SH-SY5Y (cell line): Measurements from ENCODE around the gene HUWE1.

Source experiments
- GATA2 ChIP-seq: IDR thresholded peaks from 2 replicates; pipeline ENCODE4 v1.6.1; 2011; ENCODE audit warnings: mild to moderate bottlenecking, low read depth, low read length
- GATA3 ChIP-seq: IDR thresholded peaks from 2 replicates; pipeline ENCODE4 v1.6.1; 2011; ENCODE audit warnings: low read depth, mild to moderate bottlenecking, low read length, moderate library complexity

Gene HUWE1, protein sequence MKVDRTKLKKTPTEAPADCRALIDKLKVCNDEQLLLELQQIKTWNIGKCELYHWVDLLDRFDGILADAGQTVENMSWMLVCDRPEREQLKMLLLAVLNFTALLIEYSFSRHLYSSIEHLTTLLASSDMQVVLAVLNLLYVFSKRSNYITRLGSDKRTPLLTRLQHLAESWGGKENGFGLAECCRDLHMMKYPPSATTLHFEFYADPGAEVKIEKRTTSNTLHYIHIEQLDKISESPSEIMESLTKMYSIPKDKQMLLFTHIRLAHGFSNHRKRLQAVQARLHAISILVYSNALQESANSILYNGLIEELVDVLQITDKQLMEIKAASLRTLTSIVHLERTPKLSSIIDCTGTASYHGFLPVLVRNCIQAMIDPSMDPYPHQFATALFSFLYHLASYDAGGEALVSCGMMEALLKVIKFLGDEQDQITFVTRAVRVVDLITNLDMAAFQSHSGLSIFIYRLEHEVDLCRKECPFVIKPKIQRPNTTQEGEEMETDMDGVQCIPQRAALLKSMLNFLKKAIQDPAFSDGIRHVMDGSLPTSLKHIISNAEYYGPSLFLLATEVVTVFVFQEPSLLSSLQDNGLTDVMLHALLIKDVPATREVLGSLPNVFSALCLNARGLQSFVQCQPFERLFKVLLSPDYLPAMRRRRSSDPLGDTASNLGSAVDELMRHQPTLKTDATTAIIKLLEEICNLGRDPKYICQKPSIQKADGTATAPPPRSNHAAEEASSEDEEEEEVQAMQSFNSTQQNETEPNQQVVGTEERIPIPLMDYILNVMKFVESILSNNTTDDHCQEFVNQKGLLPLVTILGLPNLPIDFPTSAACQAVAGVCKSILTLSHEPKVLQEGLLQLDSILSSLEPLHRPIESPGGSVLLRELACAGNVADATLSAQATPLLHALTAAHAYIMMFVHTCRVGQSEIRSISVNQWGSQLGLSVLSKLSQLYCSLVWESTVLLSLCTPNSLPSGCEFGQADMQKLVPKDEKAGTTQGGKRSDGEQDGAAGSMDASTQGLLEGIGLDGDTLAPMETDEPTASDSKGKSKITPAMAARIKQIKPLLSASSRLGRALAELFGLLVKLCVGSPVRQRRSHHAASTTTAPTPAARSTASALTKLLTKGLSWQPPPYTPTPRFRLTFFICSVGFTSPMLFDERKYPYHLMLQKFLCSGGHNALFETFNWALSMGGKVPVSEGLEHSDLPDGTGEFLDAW (N-terminal part only)

DNA sequence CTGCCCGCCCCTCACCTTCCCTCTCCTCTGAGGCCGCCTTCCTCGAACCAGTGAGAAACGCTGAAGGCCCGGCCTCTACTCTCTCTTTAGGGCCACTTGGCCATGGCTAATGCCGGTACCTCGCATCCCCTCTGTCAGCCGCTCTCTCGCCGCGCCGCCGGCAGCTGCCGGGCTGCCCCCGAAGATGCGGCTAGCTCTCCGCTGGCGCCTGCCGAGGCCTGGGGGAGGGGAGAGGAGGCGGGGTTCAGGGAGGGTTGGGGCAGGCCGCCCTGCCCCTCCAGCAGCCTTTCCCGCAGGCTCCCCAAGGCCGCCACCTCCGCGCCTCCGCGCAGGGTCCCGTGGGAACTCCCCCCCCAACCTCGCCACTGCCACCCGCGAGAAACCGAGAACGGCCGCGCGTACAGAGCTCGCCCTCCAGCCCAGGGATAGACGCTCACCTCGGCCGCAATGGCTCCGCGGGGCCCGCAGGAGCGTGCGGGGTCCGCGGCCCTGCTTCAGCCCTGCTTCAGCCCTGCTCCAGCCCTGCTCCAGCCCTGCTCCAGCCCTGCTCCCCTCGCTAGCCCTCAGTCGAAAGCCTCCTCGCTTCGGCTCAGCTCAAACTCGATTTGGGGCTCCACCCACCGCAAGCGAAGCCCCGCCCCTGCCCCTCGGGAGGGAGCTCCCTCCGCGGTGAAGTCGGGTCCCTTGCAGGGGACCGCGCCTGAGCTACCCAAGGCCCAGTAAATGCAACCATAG is at the start of gene HUWE1:
Gene HUWE1, minus strand, starts transcription at position 569 of the 735 bp plus-strand sequence. CDS start 32,612 bp downstream, outside the sequence.
- TF ChIP-seq GATA3 (no peak), GATA2 (no peak)

DNA sequence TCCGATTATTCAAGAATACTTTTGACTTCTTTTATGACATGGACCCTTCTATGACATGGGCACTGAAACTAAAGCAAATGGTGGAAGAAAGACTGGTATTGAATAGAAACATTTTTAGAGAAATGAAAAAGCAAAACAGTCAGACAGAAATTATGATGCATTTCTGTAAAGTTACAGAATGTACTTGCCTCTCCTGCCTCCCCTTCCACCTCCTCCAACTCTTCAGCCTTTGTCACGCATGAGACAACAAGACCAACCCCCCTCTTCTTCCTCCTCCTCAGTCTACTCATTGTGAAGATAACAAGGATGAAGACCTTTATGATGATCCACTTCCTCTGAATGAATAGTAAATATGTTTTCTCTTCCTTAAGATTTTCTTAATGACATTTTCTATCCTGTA is 46.3 kb upstream of the HUWE1 start:
- no peak for TF ChIP-seq GATA2
- TF ChIP-seq GATA3 = no peak

DNA sequence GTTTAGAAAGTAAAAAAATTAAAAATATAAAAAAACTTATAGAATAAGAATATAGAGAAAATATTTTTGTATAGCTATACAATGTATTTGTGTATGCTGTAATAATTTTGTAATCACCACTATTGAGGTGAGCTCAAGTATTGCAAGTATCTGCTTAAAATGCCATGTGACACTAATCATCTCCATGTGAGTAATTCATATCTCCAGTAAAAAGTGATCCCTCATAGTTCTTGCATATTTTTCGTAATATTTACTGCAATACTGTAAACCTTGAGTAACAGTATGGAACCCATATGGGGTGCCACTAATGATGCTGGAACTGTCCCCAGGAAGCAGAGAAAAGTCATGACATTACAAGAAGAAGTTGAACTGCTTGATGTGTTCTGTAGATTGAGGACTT is 43.2 kb upstream of the HUWE1 start:
- TF ChIP-seq GATA3 (no peak), GATA2 (no peak)

DNA sequence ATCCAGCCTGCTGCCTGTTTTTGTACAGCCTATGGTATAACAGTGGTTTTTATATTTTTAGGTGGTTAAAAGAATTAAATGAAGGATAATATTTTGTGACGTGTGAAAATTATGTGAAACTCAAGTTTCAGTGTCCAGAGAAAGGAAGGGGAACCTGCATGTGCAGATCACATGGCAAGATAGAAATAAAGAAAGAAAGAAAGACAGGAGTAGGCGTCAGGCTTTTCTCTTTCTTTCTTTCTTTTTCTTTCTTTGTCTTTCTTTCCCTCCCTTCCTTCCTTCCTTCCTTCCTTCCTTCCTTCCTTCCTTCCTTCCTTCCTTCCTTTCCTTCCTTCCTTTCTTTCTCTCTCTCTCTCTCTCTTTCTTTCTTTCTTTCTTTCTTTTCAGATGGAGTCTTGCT is 42.0 kb upstream of the HUWE1 start:
- TF ChIP-seq GATA2 = no peak
- TF ChIP-seq GATA3 = no peak

DNA sequence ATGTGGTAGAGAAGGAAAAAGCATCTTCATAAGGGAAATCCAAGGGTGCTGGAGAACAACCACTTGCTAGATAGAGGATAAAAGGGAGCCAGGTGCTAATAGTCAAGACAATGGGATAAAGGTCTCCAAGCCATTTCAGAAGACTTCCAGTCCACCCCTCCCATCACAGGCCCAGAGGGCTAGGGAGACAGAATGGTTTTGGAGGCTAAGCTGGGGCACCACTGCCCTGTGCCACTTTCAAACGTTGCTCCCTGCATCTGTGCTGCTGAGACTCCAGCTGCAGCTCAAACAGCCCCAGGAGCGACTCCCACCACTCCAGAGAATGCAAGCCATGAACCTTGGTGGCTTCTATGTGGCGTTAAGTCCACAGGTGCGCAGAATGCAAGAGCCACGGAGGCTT is 38.4 kb upstream of the HUWE1 start:
- TF ChIP-seq GATA3 (no peak), GATA2 (no peak)

DNA sequence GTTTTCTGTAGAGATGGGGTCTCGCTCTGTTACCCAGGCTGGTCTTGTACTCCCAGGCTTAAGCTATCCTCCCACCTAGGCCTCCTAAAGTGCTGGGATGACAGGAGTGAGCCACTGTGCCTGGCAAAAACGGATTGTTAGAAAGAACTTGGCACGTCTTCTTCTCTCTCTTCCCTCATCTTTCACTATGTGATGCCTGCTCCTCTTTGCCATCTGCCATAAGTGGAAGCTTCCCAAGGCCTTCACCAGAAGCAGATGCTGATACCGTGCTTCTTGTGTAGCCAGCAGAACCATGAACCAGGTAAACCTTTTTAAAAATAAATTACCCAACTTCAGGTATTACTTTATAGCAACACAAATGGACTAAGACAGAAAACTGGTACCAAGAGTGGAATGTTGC is 36.9 kb upstream of the HUWE1 start:
- TF ChIP-seq GATA3 (no peak), GATA2 (no peak)

DNA sequence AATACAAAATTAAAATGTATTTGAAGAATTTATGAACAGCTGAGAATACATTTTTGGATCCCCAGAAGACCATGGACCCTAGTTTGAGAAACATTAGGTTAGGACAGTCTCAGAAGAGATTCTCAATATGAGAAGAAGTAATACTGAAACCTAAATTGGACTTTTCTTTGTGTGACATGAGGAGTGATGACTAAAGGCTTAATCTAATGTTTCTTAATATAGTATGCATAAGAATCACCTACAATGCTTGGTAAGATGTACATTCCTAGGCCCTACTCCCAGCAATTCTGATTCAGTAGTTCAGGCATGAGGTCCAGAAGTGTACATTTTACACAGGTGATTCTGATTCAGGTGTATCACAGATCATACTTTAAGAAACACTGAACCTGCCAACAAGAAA is 31.6 kb upstream of the HUWE1 start:
- no peak for TF ChIP-seq GATA2
- no peak for TF ChIP-seq GATA3

DNA sequence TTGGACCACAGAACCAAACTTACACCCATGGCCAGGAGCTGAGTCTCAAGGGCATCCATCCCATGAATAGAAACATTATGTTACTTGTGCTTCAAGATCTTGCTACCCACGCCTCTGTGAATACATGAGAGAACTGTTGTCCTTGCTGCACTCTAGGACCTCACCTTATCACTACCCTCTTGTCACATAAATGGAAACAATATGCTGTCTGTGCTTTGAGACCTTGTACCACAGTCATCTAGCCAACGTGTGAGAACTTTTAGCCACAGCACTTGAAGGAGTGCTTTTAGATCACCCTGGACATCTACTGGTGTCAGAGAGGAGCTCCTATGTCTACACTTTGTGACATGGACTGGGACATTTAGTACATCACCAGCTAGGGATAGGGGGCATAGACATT is 30.7 kb upstream of the HUWE1 start:
- no peak for TF ChIP-seq GATA2
- no peak for TF ChIP-seq GATA3

DNA sequence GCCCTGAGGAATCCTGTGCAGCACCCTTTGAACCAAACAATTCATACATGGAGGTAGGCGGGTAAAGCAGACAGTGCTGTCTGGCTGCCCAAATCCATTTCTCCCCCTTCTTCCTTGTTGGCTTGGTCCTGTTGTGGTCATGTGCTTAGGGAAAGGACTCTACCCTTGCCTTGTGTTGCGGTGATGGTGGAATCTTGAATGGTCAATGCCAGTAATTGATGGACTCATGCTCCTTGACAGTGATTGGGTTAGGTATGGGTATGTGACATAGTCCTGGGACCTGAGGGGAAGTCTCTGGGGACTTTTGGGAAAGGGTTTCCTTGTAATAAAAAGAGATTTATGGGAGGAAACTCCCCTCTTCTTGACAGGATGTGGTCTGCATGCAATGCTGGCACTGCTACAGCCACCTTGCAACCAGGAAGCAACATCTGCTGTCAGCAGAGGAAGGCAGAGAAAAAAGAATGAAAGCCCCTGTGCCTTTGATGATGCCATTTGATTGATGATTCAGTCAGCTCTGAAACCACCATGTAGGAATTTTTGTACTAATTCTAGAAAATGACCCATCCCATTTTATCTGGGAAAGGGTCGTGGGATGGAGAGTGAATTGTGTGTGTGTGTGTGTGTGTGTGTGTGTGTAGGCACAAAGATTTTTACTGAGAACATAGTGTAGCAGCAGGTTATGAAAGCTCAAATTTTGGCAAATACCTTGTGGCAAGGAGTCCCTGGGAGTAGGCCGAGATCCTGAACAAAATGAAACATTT is 30.0 kb upstream of the HUWE1 start:
- no peak for TF ChIP-seq GATA3
- no peak for TF ChIP-seq GATA2

DNA sequence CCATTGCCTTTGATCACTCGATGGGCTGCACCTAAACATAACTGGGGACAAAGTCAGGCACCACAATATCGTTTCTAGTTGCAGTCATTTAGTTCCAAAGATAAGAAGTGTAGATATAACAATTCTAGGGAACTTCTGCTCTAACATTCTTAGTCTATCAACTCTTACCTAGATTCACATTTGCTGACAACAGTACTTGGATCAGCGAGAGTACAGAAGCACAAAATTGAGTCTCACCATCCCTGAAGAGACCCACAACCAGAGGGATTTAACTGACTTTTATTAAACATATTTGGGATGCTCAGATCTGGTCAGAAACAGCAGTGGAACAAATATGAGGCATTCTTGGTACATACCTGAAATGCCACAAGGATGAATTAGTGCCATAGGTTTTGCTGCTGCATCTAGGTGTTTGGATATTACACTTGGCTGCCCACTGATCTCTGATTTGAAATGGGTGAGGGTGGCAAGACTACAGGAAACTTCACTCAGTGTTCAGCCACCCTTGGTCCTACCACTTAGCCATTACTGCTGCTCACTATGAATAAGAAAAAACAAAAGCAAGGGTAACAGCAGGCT is 28.9 kb upstream of the HUWE1 start:
- TF ChIP-seq GATA3 (no peak), GATA2 (no peak)

DNA sequence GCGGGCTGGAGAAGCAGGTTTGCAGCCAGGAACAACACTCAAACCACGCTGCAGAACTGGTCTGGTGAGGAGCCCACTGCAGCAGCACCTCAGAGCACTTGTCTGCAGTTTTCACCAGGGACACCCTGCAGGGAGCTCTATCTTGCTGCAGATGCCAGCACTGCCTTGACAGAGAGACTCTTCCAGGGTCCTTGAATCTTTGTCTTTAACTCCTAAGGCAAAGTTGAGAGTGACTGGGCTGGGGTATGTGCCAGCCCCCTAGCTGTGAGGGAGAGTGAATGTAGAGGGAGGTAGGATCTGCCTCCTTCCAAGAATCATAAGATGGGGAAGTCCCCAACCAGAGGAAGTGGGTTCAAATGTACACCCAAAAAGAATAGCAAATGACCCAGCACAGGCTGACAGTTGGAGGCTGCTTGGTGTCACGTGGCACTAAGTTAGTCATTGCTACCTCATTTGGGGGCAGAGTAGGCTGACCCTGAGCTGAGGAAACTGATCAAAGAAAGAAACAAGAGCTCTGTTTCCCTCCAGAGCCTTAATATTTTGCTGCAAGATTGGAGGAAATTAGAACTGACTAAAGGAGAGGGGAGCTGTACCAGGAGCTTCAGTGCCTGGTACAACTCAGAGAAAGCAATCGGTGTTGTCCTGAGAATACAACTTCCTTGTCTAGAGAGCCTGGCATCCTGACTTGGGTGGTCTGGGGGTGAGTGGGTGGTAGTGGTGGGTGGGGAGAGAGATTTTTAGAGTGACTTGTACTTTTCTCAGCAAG is 28.2 kb upstream of the HUWE1 start:
- TF ChIP-seq GATA2 (no peak), GATA3 (no peak)

DNA sequence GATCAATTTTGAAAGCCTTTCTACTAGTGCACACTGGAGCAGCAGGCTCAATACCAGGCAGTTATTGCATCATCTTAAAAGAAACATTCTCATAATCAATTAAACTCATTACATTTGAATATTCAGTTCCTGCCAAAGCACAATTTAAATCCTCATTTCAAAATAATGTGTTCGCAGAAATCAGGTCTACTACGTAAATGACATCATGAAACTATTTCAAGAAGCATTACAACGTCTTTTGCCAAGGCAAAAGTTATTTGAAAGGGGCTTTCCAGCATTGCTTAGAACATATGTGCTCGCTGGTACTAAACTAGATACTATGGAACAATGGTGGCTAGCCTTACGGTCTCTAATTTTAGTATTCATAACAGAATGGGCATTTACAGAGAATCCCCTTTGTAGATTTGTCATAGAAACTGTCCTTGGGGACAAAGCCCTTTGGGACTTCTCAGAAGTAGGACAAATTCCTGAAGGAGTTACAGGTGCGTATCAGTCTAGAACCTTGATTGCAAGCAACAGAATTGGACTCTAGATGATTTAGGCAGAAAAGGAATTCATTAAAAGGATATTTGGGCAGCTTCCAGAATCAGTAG is 27.6 kb upstream of the HUWE1 start:
- TF ChIP-seq GATA3 (no peak), GATA2 (no peak)

DNA sequence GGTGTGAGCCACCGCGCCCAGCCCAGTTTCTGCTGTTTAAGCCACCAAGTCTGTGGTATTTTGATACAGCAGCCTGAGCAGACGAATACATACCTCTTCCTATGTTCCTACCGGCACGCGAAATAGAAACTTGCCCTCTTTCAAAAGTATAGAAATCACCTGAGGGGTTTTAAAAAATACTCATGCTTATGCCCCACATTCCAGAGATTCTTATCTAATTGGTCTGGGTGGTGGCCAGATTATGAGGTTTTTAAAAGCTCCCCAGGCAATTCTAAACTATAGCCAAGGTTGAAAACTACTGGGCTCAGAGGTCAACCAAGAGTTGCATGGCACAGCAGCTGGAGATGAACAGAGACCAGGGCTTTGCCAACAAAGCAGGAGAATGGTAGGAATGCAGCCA is 24.9 kb upstream of the HUWE1 start:
- TF ChIP-seq GATA3 = no peak
- no peak for TF ChIP-seq GATA2
